Natural killer cell (primary cell): Measurements from ENCODE around the gene GPR45. TPM values are rescaled to one million over a fixed set of nuclear protein-coding genes. Genes with fewer than 3 reads are reported as not detected.

ENCODE experiments used
- ATAC-seq, 3 donors: fragments of 150-1000 bp in 2 of 3; fragments of 200-7000 bp in 1 of 3; cut with Tn5 transposase; 1 replicate in 1 of 3; 2 replicates in 2 of 3; pipeline ENCODE4 v1.10.0; 2021; ENCODE audit warnings: mild to moderate bottlenecking in 2 of 3, moderate library complexity in 2 of 3
- DNase-seq, 2 donors: peaks; one replicate each; pipeline versions ENCODE4 v3.0.0 to v3.0.0-alpha.2; 2013 to 2021; ENCODE audit warnings: mixed read lengths in 1 of 2
- H3K27ac ChIP-seq: one replicate; pipeline ENCODE4 v1.5.1; 2013; ENCODE audit warnings: mild to moderate bottlenecking, low read length
- H3K27me3 ChIP-seq: one replicate; pipeline ENCODE4 v1.6.1; 2013; ENCODE audit warnings: low read length; ENCODE audit not compliant: control insufficient read depth, insufficient read depth
- H3K36me3 ChIP-seq: one replicate; pipeline ENCODE4 v1.6.1; 2013; ENCODE audit warnings: low read length; ENCODE audit not compliant: control insufficient read depth, insufficient read depth
- H3K4me1 ChIP-seq: one replicate; pipeline ENCODE4 v1.6.1; 2013; ENCODE audit warnings: low read length; ENCODE audit not compliant: control insufficient read depth, insufficient read depth
- H3K4me3 ChIP-seq: one replicate; pipeline ENCODE4 v1.5.1; 2013; ENCODE audit warnings: low read length
- H3K9me3 ChIP-seq: one replicate; pipeline ENCODE4 v1.6.1; 2013; ENCODE audit warnings: low read length; ENCODE audit not compliant: control insufficient read depth, insufficient read depth
- H3K27ac Mint-ChIP-seq, 2 donors: one replicate each; pipeline ENCODE4 v1.8.0; 2022; ENCODE audit warnings: mild to moderate bottlenecking in 2 of 2, mixed read lengths in 2 of 2, moderate library complexity in 1 of 2
- H3K27me3 Mint-ChIP-seq, 2 donors: one replicate each; pipeline ENCODE4 v1.8.0; 2022; ENCODE audit warnings: low read depth in 2 of 2, mixed read lengths in 2 of 2
- H3K36me3 Mint-ChIP-seq: one replicate; pipeline ENCODE4 v1.8.0; 2022; ENCODE audit warnings: mixed read lengths
- H3K4me1 Mint-ChIP-seq, 2 donors: one replicate each; pipeline ENCODE4 v1.8.0; 2022; ENCODE audit warnings: mixed read lengths in 2 of 2
- H3K4me3 Mint-ChIP-seq: one replicate; pipeline ENCODE4 v1.8.0; 2022; ENCODE audit warnings: mild to moderate bottlenecking, moderate library complexity, mixed read lengths
- H3K9me3 Mint-ChIP-seq, 2 donors: one replicate each; pipeline ENCODE4 v1.8.0; 2022; ENCODE audit warnings: mixed read lengths in 2 of 2
- CTCF ChIP-seq: fragments of 200-600 bp; IDR thresholded peaks from one replicate; pipeline ENCODE4 v1.8.0; 2022; ENCODE audit warnings: antibody characterized with exemption
- WGBS: methylation state at CpG from one replicate; pipeline ENCODE4 v1.1.7; 2013; ENCODE audit warnings: missing lambda C conversion rate; ENCODE audit not compliant: insufficient coverage; 5-methylcytosine and 5-hydroxymethylcytosine counted together
- intact Hi-C: fragments of 100-400 bp; cut with micrococcal nuclease; formaldehyde crosslinking; loops from one replicate; pipeline ENCODE4 v1.14.2; 2022
- total RNA-seq, 4 donors: library from RNA; stranded (reverse); fragments of 120-200 nt in 1 of 4; gene quantifications; one replicate each; pipeline versions ENCODE4 v1.2.3 to v1.2.4, GENCODE V29; 2013 to 2022

The GPR45 gene
- total RNA-seq, 3 donors from 2014 or later (not counting 1 experiment from before 2014, with no cell fraction given) = not detected

GRCh38 chr2:105243961-105244360 is 2.4 kb downstream of the GPR45 start:
- DNase-seq = no peak
- Histone ChIP-seq H3K4me3 (no peak overlapping the region), H3K9me3 (no peaks in the 10 kb centered on the region), H3K4me1 (no peaks in the 10 kb centered on the region), H3K27ac (no peak overlapping the region), H3K36me3 (no peaks in the 10 kb centered on the region), H3K27me3 (no peaks in the 10 kb centered on the region)
- Mint-ChIP-seq H3K27ac (no peak overlapping the region), H3K4me3 (no peak overlapping the region), H3K27me3 (peaks cover 0 to 4% of the 10 kb centered on the region in 2 donors), H3K9me3 (no peaks in the 10 kb centered on the region), H3K4me1 (no peaks in the 10 kb centered on the region), H3K36me3 (no peaks in the 10 kb centered on the region)
- intact Hi-C loops = no loop called here
- TF ChIP-seq CTCF = no peak
- 72% methylated on average over 5 of the region's 5 CpGs for WGBS
- no peak for ATAC-seq

DNA sequence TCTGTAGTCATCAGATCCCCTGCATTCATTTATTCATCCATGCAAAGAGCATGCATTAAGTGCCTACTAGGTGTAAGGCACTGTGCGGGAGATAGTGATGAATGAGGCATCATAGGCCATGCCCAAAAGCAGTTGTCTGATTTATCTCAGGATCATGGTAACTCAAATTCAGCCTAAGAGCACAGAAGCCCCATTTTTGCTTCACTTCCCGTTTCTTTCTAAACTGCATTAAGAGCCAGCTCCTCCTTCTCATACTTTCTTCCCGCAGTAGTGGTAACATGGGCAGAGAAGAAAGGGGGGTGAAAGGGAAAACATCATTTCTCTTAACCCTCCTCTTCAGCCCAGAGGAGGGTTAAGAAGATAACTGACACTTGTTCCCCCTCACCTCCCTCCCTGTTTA is 2.9 kb downstream of the GPR45 start:
- H3K27me3 Mint-ChIP-seq = no peaks in the 10 kb centered on the region
- ATAC-seq = no peak
- no peak overlapping the region for H3K27ac Mint-ChIP-seq
- H3K27me3 ChIP-seq = no peaks in the 10 kb centered on the region
- TF ChIP-seq CTCF = no peak
- no peaks in the 10 kb centered on the region for H3K4me1 Mint-ChIP-seq
- no peaks in the 10 kb centered on the region for H3K9me3 ChIP-seq
- H3K4me1 ChIP-seq = no peaks in the 10 kb centered on the region
- H3K27ac ChIP-seq = no peak overlapping the region
- no peaks in the 10 kb centered on the region for H3K9me3 Mint-ChIP-seq
- no peak overlapping the region for H3K4me3 Mint-ChIP-seq
- no peak overlapping the region for H3K4me3 ChIP-seq
- WGBS = 76% methylated on average over 1 of the region's 3 CpGs
- H3K36me3 ChIP-seq = no peaks in the 10 kb centered on the region
- DNase-seq = no peak
- intact Hi-C loops = no loop called here
- H3K36me3 Mint-ChIP-seq = no peaks in the 10 kb centered on the region

- WGBS = 86% methylated on average over 2 of the region's 4 CpGs
- H3K36me3 ChIP-seq = no peaks in the 10 kb centered on the region
- TF ChIP-seq CTCF = no peak
- no peaks in the 10 kb centered on the region for H3K27me3 ChIP-seq
- Mint-ChIP-seq H3K27ac (no peak overlapping the region), H3K9me3 (no peaks in the 10 kb centered on the region), H3K27me3 (no peaks in the 10 kb centered on the region), H3K4me1 (no peaks in the 10 kb centered on the region), H3K4me3 (no peak overlapping the region), H3K36me3 (no peaks in the 10 kb centered on the region)
- intact Hi-C loops = no loop called here
- DNase-seq (no peak), ATAC-seq (no peak)
- H3K27ac ChIP-seq = no peak overlapping the region
- H3K4me3 ChIP-seq = no peak overlapping the region
- no peaks in the 10 kb centered on the region for H3K9me3 ChIP-seq
- no peaks in the 10 kb centered on the region for H3K4me1 ChIP-seq
These were observed 7.0 kb downstream of the GPR45 start for GRCh38 chr2:105248316-105249070.

GRCh38 chr2:105249181-105249580 is 7.6 kb downstream of the GPR45 start:
- H3K36me3 ChIP-seq = no peaks in the 10 kb centered on the region
- no peak overlapping the region for H3K4me3 Mint-ChIP-seq
- H3K4me3 ChIP-seq = no peak overlapping the region
- no peaks in the 10 kb centered on the region for H3K4me1 Mint-ChIP-seq
- ATAC-seq (no peak), DNase-seq (no peak)
- intact Hi-C loops = no loop called here
- 85% methylated on average over 5 of the region's 5 CpGs for WGBS
- H3K27ac ChIP-seq = no peak overlapping the region
- no peaks in the 10 kb centered on the region for H3K27me3 Mint-ChIP-seq
- H3K4me1 ChIP-seq = no peaks in the 10 kb centered on the region
- H3K36me3 Mint-ChIP-seq = no peaks in the 10 kb centered on the region
- no peaks in the 10 kb centered on the region for H3K27me3 ChIP-seq
- H3K27ac Mint-ChIP-seq = no peak overlapping the region
- no peaks in the 10 kb centered on the region for H3K9me3 Mint-ChIP-seq
- no peaks in the 10 kb centered on the region for H3K9me3 ChIP-seq
- no peak for TF ChIP-seq CTCF
